Dedifferentiated amniotic fluid mesenchymal stem cell (primary cell): ENCODE results near the gene EPHB1.

Source experiments
- DNase-seq: peaks from one replicate; pipeline ENCODE4 v3.0.0-alpha.2; 2016; ENCODE audit errors: extremely low spot score

Gene EPHB1

DNA sequence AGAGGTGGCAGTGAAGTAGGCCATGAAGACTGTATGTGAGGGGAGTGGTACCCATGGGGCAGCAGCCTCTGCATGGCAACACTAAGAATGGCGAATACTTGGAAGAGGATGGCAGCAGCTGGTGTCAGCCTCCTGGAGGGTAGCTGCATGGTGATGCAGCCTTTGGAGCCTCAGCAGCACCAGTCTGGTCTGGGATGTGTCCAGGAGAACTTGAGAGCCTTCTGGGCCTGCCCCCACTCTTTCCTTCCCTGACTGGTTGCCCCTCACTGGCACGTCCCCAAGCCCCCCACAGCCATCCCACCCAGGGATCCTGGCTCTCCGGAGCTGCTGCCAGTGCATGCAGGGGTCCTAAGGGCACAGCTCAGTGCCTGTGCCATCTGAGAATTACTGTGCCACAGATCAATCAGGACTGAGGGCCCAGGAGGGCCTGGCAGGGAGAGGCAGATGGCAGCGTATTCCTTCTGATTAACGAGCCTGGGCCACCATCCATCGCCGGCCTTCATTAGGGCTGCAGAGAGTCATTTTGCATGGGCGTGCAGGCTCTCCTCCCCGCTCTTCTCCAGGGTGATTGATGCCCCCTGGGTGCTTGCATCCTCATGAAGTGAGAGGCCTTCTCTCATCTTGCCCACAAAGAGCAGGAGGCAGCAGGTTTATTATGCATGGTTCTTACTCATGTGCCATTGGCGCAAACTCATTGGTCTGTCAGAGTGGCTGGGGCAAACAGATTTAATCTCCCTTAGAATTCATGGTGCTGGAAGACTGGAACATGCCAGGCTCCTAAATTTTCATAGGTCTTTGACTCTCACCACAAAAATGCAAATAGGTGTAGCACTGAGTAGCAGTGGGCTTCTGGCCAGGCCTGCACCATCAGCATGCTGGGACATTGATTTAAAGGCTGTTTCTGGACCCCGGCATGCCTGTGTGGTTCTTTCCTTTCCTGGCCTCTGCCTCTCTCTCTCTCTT, 116.8 kb downstream of the EPHB1 start:
- no peak for DNase-seq

DNA sequence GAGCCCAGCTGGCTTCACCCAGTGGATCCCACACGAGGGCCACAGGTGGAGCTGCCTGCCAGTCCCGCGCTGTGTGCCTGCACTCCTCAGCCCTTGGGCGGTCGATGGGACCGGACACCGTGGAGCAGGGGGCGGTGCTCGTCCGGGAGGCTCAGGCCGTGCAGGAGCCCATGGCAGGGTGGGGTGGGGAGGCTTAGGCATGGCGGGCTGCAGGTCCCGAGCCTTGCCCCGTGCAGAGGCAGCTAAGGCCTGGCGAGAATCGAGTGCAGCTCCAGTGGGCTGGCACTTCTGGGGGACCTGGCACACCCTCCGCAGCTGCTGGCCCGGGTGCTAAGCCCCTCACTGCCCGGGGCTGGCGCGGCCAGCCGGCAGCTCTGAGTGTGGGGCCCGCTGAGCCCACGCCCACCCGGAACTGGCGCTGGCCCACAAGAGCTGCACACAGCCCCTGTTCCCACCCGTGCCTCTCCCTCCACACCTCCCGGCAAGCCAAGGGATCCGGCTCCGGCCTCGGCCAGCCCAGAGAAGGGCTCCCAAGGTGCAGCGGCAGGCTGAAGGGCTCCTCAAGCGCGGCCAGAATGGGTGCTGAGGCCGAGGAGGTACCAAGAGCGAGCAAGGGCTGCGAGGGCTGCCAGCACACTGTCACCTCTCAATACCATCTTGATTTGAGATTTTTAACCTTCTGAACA, 121.4 kb downstream of the EPHB1 start:
- no peak for DNase-seq

DNA sequence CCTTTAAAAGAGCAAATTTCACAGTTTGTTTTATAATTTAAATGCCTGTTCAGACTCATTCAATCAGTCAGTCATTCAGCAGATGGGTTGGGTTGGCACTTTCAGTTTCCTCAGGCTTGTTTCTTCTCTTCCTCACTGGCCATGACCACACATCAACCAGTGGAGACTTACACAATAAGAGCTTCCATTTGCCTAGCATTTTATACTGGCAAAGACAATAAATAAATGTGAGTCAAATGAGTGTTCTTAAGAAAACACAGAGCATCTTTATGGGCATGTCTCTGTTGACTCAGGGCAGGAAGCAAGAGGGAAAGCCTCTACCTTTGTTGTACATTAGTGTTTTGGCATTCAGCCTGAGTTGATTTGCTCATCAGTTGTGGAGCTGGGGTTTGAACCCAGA, 122.6 kb downstream of the EPHB1 start:
- DNase-seq, result no peak

DNA sequence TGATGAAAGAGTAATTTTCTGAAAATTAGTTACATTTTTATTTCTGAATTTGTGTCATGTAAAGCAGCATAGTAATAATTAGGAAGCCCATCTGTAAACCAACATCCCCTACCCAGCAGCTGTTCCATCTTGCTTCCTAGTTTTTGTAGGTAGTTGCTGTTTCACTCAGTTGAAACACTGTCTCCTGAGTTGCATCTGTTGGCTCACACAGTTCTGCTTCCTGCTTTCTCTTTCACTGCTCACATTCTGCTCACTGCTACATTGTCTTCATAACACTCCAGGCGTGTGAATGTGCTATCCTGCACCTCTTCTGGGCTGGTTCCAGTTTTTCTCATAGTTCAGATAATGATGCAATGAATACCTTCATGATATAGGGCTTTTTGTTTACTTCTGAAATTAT, 123.4 kb downstream of the EPHB1 start:
- DNase-seq, result no peak

DNA sequence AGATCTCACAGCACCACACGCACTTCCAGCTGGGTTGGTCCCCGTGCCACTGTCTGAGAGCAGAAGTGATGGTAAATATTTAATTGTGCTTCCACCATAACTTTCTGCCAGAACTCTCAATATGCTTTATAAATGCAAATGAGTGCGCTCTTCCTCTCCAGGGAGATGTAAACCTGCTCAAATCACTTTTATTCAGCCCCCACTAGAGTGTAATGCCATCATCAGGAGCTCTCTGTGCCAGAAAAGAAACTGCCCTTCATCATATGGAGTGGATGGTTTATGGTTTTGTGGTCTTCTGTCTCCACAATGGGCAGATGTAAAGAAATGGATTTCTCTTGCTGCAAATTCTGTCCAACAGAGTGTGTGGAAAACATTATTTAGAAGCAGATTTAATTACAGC, 127.0 kb downstream of the EPHB1 start:
- DNase-seq, result no peak

DNA sequence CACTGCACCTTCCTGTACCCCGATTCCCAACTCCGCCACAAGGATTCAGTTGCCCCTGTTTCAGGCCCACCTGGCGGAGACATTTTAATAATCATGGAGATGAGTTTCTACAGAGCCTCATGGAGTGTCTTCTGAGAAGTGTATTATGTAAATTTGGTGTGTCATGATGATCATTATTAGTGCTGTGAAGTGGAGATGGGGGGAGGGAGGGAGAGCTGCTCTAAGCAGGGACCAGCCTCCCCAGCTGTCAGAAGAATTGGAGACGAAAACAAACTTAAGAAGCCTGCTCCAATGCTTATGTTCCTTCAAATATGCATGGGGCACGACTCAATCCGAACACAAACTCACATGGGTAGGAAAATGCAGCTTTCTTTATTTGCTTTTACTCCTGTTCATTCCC, 127.8 kb downstream of the EPHB1 start:
- no peak for DNase-seq

DNA sequence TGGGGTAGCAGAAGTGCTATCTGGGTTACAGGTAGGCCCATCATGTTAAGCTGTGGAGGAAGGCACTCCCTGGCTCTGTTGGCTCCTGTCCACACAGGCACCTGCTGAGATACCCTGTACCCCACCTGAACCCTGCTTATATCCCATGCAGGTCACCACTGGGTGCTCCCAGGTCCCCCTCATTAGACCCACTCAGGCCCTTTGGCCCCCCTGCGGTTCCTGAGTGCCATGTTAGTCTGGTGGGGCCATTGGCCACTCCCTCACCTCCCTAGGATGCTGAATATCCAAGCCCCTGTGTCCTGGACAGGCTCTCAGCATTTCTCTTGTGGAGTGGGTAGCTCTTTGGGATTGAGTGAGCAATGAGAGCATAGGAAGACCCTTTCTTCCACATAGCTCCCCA, 128.2 kb downstream of the EPHB1 start:
- DNase-seq, result no peak

DNA sequence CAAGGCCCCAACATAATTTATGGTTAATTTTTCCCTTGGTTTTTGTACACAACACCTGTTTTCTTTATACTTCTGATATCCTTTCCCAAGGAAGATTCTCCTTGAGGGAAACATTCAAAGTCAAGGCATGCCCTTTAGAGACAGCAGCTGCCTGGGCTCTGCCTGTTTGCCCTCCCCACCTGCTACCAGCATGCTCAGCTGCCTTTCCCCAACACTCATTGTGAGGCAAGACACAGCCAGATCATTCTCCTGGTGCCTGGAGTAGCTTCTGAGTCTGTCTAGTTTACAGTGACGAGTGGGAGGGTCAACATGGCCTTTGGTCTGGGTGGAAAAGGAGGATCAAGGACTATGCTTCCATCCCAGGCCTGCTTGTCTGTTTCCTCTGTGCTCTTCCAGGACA, 132.5 kb downstream of the EPHB1 start:
- DNase-seq, result no peak

DNA sequence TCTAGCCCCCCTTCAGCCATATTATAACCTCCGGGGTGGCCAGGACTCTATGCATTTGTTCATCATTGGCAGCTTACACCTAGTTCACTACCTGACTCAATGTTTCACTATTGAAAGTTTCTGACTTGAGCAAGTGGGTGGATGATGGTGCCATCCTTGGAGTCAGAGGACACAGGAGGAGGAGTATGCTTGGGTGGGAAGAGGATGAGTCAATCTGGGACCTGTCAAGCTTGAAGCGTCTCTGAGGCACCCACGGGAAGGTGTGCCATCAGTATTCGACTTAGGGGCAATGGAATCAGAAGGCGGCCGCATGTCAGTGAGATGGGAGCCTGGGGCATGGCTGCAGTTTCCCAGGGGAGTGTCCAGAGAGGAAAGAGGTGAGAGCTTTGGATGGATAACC, 133.3 kb downstream of the EPHB1 start:
- DNase-seq, result no peak

DNA sequence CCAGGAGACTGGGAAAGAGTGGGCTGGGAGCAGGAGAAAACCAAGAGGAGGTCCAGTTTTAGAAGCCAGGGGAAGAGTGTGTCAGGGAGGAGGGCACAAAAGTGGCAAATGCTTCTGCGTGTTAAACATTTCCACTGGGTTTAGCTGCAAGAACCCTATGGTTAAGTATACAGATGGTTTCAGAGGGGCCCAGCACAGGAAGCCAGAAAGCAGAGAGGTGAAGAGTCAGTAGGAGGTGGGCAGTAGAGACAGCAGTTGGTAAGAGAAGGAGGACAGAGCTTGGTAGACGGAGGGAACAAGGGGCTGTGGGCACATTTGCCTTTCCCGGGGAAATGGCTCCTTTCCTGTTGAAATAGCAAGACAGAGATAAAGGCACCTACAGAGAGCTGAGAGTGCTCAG, 133.8 kb downstream of the EPHB1 start:
- no peak for DNase-seq

DNA sequence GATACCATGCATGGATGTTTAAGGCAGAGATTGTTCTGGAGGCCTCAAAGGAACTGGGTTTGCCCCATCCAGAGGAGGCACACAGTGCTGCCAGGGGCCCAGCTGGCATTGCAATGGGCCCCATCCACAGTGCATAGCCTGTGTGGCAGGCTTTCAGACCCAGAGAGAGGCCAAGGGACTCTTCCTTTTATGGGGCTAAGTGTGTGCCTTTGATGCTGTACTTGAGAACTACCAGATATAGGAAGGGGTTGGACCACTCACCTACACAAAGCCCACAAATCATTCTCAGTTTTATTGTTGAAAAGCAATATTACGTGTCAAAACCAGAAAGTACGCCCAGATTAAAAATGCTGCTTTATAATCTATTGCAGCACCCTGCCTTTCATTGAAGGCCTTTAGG, 134.9 kb downstream of the EPHB1 start:
- no peak for DNase-seq

DNA sequence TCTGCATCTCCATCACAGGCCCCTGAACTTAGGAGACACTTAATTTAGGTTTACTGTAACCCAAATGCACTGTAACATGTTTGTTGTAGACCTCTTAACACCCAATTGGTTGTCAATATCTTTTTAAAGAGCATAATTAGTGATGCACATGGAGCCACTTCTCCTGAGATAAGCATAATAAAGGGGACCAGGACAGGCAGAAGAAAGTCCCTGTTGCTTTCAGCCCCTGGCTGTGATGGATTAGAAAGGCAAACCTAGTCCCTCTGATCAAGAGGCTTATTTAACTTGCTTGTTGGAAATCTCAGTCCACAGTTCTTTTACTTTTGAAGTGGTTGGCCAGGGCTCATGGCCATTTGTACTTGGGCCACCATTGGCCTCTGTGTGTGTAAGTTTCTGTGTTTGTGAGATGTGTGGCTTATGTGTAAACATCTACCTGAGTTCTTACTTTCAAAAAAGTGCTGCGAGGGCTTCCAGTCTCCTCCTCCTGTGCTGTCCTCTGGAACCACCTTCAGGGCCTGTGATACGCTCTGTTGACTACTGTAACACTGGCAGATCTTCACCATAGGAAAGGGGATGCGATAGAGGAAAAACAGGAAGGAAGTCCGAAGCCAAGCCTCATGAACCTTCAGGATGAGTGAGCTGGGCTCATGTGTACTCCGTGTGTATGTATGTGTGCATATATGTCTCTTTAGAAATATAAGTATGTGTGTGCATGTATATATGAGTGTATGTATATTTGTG, 136.2 kb downstream of the EPHB1 start:
- DNase-seq, result no peak

DNA sequence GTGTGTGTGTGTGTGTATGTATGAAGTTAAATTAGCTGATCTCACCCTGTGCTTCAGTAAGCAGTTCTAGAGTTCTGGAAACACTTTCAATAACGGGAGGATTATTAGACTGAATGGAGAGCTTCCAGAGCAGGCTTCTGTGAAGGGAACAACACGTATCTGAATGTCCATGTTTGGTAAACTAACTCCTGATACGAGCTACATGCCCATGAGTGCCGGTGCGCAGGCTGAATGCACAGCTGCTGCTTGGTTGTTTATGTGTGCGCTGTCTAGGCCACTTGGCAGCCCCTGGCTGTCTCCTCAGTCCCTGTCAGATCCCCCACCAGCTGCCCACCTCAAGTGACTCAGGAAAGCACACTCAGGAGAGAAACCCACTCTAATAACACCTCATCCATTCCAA, 137.0 kb downstream of the EPHB1 start:
- no peak for DNase-seq

DNA sequence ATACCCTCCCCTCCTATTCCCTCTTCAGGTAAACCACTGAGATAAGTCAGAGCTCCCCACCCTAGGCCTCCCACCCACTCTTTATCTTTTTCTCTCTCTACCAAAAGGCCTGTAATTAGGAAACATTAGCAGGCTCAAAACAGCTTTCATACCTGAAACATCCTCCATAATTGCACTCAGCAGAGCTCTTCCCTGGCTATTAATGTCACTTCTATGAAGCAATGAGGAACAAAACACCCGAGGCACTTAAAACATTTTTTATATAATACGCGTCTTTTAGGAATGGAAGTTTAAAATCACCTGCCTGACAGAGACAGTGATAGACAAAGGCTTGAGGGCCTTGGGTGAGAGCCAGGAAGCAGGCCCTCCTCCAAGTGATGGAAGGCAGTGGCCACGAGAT, 138.9 kb downstream of the EPHB1 start:
- DNase-seq, result no peak

DNA sequence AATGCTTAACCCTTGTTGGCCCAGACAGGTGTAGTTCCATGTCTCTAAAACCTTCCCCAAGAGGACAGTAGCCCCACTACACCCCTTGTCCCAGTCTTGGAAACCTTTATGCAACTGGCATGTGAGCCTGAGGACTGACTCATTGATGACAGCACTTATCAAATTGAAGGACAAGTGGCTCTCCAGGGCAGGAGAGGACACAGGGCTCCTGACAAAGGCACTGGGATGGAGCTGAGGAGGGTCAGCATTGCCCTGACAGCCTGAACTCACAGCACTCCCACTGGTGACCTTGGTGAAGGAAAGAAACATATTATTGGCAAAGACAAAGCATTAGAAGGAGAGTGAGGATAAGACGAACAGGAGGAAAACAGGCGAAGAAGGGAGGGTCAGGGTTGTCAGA, 139.9 kb downstream of the EPHB1 start:
- no peak for DNase-seq

DNA sequence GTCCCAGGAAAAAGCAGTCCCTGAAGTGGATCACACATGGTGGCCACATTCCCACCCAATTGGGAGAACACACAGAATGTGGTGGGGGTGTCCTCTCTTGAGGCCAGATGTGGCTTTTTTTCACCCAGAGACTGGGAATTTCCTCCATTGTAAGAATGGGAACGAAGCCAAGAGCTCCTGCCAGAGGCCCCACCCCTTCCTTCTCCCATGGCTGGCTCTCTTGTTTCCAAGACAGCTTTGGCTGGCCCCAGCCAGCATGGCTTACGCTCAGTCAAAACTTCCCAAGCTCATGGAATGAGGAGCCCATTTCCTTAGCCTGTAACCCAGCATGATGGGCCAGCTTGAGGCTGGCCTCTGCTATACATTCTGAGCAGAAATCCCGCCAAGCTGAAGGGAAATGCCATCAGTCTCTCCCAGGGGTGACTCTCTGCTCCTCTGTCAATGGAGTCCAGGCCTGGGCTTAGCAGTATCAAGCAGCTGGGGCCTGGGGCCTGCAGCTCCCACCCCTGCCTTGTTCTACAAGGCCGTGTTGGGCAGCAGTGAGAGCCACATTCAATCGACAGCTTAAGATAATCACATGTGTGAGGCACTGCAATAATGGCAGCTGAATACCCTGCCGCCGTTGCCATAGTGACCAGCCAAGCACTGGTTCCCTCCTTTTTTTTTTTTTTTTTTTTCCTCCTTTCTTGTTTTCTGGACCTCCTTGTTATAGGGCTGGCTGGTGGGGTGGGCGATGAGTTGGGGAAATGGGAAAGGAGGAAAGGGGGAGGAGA, 142.4 kb downstream of the EPHB1 start:
- no peak for DNase-seq

DNA sequence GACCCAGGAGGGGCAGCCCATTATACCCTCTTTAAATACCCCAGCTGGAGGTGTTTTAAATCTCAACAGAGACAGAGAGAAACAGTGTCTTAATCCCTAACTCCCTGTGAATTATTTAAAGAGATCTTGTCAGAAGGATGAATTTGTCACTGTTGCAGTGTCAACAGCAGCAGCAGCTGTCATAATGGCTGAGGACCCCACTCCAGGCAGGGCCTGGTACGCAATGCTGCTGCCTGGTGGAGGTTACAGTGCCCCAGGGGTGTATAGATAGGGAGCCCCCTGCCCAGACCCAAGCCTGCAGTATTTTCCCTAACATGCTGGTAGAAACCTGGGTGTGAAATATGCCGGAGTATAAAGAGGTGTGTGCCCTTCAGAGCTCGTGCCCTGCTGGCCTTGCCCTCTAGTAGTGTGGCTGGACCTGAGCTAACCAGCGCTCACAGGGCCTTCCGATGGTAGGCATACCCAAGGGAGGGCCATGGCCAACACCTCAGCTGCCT, 143.0 kb downstream of the EPHB1 start:
- no peak for DNase-seq

DNA sequence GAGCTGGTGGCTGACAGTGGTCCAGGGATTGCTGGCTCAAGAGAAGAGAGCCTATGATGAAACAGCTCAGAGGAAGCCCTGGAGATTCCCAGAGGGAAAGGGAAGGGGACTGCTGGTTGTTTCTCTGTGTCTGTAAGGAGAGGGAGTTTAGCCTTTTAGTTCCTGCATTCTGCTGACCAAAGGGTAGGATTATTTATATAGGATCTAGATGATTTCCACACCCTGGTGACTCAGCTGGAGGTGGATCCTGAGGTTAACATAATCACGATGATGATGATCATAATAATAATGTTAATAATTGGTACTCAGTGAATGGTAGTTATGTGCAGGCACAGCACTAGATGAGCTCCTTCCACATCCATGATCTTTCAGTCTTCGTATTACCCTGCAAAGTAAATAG, 144.9 kb downstream of the EPHB1 start:
- no peak for DNase-seq

DNA sequence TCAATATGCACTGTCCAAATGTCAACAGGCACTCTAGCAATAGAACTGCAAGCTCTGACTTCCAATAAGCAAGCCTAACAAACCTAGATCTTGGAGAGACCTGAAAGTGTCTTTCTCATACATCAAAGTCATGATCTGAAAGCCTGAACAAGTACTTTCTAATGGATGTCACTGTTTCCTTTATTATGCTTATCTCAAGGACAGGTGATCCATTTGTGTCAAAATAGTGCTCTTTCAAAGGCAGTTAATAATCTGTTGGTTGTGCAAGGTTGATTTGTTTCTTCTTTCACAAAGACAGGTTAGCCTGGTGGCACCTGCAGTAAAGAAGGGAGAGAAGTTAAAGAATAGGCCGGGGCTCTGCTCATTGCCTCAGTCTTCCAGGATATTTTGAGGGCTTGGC, 146.8 kb downstream of the EPHB1 start:
- no peak for DNase-seq

DNA sequence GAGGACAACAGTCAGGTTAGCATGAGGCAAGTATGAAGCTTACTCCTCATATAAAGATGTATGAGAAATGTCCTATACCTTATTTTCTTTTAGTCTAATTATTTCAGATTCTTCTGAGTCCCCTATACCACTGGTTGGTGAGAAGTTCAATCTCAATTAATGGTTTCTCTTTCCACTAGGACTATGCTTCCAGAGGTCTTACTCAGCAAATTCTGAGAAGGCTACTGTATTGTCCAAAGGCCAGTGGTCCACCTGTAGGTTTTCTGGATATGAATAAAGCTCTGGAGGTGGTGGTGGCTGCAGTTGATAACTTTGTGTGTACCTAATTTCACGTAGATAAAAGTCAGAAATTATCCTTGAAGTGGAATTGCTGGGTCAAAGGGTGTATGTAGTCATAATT, 149.4 kb downstream of the EPHB1 start:
- DNase-seq, result no peak

DNA sequence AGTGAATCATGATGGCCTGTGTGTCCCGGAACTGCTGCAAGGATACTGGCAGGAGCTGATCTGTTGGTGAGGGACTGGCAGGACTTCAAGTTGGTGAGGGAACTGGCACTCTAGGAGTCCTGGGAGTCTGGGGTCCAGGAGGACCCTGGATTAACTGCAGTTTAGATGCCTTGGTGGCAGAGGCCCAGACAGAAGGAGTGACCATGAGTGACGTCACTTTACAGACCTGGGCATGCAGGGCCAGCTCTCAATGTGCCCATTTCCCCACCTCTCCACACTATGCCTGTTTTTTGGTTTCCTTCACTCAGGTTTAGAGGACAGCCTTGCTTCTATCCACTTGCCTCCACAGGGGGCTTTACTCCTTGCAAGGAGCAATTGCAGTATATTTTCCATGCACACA, 154.1 kb downstream of the EPHB1 start:
- no peak for DNase-seq

DNA sequence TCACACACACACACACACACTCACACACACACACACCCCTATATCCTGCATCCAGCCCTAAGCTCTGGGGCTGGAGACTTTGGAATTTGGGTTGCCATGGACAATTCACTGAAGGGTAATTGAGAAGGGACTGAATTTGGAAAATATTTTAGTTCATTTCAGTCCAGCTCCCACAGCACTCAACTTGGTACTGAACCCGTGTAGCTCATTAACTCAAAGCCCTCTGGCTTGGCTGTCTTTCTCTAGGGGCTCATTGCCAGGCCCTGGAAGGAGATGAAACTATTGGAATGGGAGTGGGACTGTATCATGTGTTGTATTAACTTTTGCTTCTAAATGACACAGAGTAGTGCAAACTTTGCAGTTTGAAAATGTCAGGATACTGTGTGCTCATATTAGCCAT, 157.3 kb downstream of the EPHB1 start:
- no peak for DNase-seq
